Activated effector memory CD4-positive, alpha-beta T cell treated with anti-CD3 and anti-CD28 coated beads, Interleukin-2, amount 50 U/mL, for 16 hours (primary cell): Measurements from ENCODE around the gene CACNA1I.
"Not testable (repeated sequence)": the region's sequence is repeated elsewhere in the genome, so short reads cannot be mapped to it uniquely, and the experiment has no call there.

Experiments used
- DNase-seq: peaks from one replicate; pipeline ENCODE4 v3.0.0-alpha.2; 2020

The CACNA1I gene

GRCh38 chr22:39570665-39571064, at the start of gene CACNA1I:
CACNA1I (plus strand) TSS chr22:39570753; CDS start chr22:39570753, 0 bp downstream.
- no peak for DNase-seq

GRCh38 chr22:39521106-39521885, 49.3 kb upstream of the CACNA1I start:
- not testable (repeated sequence) for DNase-seq

GRCh38 chr22:39522091-39522490, 48.5 kb upstream of the CACNA1I start:
- not testable (repeated sequence) for DNase-seq

DNA sequence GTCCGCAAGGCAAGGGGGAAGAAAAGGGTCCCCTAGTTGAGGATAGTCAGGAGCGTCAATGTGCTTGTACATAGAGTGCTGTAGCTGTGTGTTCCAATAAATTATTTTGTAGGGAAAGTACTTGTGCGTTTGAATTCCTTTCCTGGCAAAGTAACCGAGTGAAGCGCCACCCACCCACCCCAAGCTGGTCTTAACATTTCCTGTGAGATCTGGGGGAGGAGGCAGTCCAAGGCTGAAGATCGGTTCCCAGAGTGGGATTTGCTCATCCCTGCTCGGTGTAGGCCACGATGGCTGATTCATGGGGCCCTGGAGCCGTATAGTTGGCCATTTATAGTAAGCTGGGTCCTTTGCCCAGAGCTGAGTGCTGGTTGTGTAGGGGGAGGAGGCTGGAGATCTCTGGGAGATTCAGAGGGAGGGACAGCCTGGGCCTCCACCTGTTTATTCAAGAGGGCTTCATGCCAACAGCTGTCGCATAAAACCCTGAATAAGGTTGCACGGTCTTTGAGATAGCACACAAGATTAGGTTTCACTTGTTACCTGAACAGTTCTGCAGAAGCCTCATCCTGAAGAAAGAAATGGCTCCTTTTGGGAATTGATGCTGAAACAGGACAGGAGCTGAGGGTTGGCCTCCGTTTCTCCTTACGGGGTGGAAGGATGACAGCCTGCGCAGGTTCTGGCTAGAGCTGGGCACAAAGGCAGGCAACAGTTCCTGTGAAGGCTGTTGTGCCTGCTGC, 47.8 kb upstream of the CACNA1I start:
- DNase-seq, result no peak

DNA sequence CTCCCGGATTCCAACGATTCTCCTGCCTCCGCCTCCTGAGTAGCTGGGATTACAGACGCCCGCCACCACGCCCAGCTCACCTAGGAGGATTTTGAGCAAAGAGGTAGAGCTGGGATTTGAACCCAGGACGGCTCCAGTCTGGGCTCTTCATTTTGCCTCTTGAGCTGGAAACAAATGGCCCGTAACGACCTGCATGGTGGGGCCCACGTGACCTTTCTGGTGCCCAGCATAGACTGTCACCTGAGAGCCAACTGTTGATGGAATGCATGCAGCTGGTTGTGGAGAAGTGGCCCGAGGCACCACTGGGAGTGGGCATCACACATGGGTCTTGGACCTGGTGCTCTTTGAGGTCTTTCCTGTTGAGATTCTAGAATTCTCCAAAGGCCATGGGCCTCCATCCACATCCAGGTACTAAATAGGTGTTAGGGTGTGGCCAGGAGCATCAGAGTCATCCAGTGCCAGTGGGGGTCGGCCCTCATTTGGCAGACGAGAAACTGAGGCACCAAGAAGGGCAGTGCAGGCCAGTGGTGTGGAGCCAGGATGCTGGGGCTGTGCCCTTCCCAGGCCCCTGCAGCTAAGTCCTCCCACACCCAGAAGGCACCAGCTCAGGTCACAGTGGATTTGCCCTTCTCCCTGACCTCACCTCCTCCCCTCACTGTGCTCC, 46.3 kb upstream of the CACNA1I start:
- no peak for DNase-seq

DNA sequence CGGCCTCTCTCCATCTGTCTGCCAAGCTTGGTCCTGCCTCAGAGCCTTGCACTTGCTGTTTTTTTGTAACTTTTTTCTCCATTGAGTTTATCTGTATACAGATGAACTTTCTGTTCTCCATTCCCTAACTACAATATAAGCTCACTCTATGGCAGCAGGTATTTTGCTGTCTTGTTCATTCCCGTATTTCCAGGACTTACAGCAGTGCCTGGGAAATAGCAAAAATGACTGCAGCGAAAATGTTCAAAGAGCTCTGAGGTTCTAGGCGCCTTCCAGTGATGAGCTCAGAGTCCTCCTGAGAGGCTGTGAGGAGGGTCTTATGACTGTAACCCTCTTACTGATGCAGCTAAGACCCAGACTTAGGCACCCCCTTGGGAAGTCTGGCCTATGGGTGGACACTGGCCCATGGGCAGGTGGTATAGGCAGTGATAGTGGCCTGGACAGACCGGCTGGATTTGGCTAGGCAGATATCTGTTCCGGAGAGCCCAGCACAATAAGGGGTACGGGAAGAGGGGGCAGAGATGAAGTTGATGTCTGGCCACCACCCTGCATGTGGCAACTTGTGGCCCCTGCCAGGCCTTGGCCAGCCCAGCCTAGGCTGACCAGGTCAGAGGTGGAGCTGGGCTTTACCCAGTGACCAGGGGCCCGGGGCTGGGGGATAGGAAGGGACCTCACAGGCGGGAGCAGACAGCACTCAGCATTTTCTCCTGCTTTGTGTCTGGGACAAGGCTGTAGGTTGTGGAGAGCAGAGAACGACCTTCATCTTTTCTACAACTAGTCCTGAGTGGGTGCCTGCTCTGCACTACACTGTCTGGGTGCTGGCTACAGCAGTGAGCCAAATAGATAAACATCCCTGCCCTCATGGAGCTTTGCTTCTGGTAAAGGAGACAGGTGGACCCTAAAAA, 45.5 kb upstream of the CACNA1I start:
- no peak for DNase-seq

DNA sequence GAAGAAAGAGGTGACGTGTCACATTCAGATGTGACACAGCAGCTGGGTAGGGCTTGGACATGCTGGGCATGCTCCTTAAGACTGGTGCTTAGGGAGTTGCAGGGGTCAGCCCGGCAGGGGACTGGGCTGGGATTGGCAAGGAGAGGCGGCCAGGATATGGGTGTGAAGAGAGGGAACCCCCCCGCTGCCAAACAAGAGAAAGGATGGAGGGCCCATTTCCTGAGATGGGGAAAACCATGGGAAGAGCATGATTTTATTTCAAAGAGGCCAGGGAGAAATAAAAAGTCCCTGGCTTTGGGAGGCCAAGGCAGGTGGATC, 44.9 kb upstream of the CACNA1I start:
- no peak for DNase-seq

GRCh38 chr22:39526736-39527171, 43.8 kb upstream of the CACNA1I start:
- peak; percentile 75 for DNase-seq

DNA sequence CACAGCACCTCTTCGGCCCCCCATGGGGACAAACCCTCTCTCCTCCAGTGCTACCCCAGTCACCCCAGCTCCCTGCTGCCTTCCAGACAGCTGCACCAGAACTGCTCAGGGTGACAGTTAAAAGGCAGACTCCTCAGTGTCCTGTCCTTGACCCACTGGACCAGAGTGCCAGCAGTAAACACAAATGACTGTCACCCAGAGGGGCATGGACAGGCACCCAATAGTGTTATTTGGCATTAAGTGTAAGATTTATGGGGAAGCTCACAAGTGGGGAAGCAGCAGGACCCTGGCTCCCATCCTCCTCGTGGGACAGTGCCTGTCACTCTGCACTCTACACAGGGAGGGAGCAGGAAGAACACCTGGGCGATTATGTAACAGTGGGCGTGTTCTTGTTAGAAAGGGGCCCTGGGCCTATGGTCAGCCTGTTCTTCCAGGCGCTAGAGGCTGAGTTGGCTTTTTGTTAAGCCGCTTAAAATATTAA, 43.0 kb upstream of the CACNA1I start:
- DNase-seq, result no peak

DNA sequence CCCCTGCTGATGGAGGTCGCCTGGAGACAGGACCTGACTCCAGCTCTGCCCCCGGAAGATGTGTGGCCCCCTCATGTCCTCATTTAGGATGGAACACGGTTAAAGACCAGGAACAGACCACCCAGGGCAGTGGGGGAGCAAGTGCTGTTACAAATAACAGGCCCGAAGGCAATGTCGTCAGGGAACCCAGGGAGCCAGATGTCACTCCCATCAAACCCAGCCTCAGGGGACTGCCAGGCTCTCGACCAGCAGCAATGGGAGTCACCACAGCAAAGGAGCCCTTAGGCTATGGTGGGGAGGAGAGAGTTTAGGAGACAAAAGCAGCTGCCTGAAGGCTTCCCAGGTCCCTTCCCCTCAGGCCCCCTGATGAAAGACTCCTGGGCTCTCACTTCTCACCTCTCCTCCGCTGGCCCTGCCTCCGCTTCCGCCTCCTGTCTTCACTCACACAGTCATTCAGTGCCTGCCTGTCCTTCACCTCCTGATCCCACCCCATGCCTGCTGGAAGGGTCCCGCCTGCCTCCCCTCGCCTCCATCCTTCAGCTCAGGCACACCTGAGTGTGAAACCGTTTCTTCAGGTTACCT, 42.4 kb upstream of the CACNA1I start:
- no peak for DNase-seq

DNA sequence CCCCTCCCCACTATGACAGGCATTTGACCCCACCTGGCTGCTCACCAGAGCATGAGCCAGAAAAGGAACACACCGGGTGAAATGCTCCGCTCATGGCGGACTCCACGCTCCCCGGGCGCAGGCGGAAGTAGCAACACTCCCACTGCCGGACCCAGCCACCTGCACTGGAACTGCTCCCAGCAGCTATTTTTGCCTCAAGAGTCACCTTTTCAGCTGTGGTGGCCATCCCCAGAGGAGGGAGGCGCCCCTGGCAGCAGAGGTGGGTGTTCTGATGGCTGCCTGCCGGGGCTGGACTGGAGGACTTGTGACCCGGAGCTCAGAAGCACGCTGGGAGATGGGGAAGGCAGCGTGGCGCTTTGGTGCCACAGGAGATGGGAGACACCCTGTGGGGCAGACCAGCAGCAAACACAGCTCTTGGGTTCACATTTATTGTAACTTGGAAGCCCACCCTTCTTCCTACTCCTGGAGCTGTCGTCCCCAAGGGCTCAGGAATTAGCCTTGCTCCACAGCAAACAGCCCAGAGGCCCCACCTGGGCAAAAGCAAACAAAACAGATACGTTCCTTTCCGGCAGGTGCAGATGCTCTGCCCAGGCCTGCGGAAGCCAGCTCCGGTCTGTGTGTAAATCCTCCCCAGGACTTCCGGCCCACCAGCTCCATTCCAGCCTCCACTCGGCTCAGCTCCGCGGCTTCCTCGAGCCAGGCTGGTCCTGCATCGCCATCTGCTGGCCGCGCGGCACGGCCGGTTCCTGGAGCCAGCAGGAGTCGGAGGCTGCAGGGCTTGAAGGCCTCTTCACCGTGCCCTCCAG, 41.7 kb upstream of the CACNA1I start:
- peak; percentile 97 for DNase-seq

GRCh38 chr22:39529487-39529851, 41.1 kb upstream of the CACNA1I start:
- no peak for DNase-seq

- no peak for DNase-seq
These were observed 40.4 kb upstream of the CACNA1I start for GRCh38 chr22:39530116-39530515.

- DNase-seq, result no peak
These were observed 39.7 kb upstream of the CACNA1I start for GRCh38 chr22:39530692-39531331.

- DNase-seq, result peak; percentile 100
These were observed 38.1 kb upstream of the CACNA1I start, which contains the start of gene RPS19BP1 for GRCh38 chr22:39532215-39533073. RPS19BP1 (minus strand) TSS chr22:39532748; CDS start chr22:39532738, 10 bp downstream.

DNA sequence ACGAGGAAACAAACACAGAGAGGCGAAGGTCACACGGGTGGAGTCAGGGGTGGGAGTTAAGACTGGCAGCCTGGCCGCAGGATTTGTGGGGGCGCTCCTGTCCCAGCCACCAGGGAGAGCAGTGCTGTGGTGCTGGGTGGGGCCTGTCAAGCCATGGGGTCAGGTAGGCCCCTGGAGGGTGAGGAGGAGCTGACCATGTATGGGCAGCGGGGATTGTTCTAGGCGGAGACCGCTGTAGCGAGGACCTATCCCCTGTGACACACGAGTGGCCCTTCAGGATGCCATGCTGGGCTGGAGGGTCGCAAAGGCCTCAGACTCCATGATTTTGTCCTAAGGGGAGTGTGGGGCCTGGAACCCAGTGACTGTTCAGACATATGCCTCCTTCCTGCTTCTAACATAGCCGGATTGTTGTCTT, 36.5 kb upstream of the CACNA1I start:
- DNase-seq, result no peak

DNA sequence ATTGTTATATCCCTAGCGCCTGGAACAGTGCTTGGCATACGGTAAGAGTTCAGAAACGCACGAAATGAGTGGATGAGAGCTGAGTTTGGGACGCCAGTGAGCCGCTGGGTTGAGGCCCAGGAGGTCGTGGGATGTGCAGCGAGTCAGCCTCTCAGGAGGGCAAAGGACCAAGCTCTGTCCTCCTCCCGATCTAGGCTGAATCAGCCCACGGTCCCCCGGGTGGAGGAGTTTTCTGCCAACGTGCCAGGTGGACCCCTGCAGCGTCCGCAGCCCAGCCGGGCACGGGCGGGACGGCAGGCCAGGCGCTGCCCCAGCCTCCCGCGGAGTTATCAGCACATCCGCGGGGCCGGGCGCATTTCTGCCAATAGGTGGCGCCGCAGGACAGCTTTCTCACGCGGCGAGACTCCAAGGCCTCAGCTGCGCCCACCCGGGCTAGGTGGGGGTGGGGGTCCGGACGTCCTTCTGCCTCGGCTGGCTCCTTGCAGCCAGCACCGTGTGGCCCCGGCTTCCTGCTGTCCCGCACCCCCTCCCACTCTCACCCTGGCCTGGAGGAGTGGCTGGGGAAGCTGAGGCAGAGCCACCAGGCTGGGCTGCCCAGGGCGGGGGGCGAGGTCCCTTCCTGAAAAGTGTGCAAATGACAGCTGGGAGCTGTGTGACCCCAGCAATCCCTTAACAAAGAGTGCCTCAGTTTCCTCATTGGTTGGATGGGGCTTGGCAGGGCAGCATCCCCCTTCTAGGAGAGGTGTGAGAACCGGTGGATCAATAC, 35.8 kb upstream of the CACNA1I start:
- DNase-seq, result peak; percentile 94

- DNase-seq, result no peak
These were observed 35.2 kb upstream of the CACNA1I start for GRCh38 chr22:39535357-39535725.
